Left lobe of liver (tissue), 2 donors: ENCODE measurements around the gene CCL22. TPM values are rescaled to one million over a fixed set of nuclear protein-coding genes. Genes with fewer than 3 reads are reported as not detected.
"Not testable (repeated sequence)": the region's sequence is repeated elsewhere in the genome, so short reads cannot be mapped to it uniquely, and the experiment has no call there.

Source experiments
- ATAC-seq: fragments of 200-7000 bp; cut with Tn5 transposase; one replicate; pipeline ENCODE4 v1.9.1; 2020; ENCODE audit warnings: mild to moderate bottlenecking, moderate library complexity
- DNase-seq: peaks from one replicate; pipeline ENCODE4 v3.0.0-alpha.2; 2020; ENCODE audit warnings: low spot score
- total RNA-seq: library from RNA; stranded (reverse); gene quantifications from one replicate; pipeline ENCODE4 v1.2.1, GENCODE V29; 2021
- donor health status: DM: no; HTN: no; CAD: no; lungs with moderate emphysema.
- donor health status: DM: no; HTN: yes; CAD: no.

The CCL22 gene
- total RNA-seq, 1 donor from 2014 or later: 0.40 TPM

- ATAC-seq: no peak
- no peak for DNase-seq
Measured at GRCh38 chr16:57391300-57391699, 32.7 kb downstream of the CCL22 start.

GRCh38 chr16:57391708-57392107, 33.1 kb downstream of the CCL22 start:
- ATAC-seq (no peak), DNase-seq (no peak)

GRCh38 chr16:57392694-57393093, 34.1 kb downstream of the CCL22 start:
- DNase-seq (no peak), ATAC-seq (no peak)

DNA sequence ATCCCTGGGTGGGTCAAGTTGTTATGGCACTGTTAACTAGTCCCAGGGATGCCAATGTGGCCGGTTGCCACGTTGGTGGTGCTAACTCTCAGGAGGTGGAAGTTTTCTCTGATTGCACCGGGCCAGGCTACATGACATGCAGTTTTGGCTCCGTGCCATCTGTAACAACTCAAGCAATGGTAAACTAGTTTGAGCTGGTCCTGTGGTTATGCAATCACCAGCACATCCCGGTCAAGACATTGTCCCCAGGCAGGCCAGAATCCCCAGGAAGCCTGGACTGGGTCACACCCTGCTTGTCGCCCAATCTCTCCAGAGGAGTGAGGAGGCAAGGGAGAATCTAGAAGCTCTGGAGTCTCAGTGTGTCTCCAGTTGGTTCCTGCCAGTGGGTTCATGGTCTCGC, 35.9 kb downstream of the CCL22 start:
- DNase-seq (no peak), ATAC-seq (no peak)

DNA sequence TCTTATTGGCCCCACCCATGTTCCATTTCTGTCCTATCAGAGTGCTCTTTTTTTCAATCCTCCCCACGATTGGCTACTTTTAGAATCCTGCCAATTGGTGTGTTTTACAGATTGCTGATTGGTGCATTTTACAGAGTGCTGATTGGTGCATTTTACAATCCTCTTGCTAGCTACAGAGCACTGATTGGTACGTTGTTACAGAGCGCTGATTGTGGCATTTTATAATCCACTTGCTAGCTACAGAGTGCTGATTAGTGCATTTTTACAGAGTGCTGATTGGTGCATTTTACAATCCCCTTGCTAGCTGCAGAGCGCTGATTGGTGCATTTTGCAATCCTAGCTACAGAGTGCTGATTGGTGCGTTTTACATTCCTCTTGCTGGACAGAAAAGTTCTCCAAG, 36.4 kb downstream of the CCL22 start:
- DNase-seq: no peak
- ATAC-seq: no peak

GRCh38 chr16:57396786-57397185, 38.2 kb downstream of the CCL22 start:
- ATAC-seq (no peak), DNase-seq (no peak)

DNA sequence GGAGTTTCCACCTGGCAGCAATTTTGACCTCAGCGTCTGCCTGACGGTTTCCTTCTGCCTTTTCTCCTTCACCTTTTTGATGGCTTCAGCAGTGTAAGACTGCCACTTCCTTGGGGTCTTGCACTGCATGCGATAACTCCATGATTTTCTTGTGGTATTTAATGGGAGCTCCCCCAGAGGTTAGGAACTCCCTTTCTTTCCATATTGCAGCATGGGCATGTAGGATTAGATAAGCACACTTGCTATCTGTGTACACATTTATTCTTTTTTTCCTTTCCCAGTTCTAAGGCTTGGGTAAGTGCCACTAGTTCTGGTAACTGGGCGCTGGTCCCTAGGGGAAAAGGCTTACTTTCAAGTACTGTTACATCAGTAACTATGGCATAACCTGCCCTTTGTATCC, 38.9 kb downstream of the CCL22 start:
- ATAC-seq, DNase-seq: not testable (repeated sequence)

- DNase-seq (no peak), ATAC-seq (no peak)
Measured at GRCh38 chr16:57401943-57402640, 43.5 kb downstream of the CCL22 start.

DNA sequence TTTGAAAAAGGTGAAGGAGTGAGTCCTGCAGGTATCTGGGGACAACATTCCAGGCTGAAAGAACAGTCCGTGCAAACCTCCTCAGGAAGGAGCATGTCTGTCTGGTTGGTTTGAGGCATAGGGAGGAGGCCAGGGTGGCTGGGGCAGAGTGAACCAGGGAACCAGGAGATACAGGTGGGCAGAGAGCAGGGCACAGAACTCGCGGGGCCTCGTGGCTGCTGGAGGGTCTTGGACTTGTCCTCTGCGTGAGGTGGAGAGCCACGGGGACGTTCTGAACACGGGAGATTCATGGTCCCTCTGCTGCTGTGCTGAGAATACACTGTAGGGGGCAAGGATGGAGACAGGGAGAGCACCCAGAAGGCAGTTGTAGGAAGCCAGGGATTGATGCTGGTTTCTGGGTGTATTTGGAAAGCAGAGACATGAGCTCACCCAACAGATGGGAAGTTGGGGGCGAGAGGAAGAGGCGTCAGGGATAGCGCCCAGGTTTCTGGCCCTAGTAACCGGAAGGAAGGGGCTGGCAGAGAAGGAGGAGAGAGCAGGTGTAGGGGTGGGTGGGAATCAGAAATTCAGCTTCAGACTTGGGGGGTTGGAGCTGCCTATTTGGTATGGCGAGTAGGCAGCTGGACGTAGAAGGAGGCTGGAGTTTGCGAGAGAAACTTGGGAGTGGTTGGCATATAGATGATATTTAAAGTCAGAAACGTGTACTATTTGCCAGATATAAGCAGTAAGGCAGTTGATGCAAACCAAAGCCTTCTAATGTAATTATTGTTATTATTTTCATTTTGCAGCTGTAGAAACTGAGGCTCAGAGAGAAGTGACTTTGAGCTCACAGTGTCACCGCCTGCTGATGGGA, 45.6 kb downstream of the CCL22 start, which contains the start of gene CCL17:
TSS of gene CCL17 (plus strand) at position 803 of the 853 bp plus-strand sequence. CDS start 9,166 bp downstream, outside the sequence.
- DNase-seq: no peak

GRCh38 chr16:57405097-57405496, 46.5 kb downstream of the CCL22 start:
- ATAC-seq (no peak), DNase-seq (no peak)

More for the DNA sequence above, 45.6 kb downstream of the CCL22 start, which contains the start of gene CCL17:
- ATAC-seq: no peak

- DNase-seq (no peak), ATAC-seq (peak; percentile 25)
Measured at GRCh38 chr16:57406881-57407280, 48.3 kb downstream of the CCL22 start.

DNA sequence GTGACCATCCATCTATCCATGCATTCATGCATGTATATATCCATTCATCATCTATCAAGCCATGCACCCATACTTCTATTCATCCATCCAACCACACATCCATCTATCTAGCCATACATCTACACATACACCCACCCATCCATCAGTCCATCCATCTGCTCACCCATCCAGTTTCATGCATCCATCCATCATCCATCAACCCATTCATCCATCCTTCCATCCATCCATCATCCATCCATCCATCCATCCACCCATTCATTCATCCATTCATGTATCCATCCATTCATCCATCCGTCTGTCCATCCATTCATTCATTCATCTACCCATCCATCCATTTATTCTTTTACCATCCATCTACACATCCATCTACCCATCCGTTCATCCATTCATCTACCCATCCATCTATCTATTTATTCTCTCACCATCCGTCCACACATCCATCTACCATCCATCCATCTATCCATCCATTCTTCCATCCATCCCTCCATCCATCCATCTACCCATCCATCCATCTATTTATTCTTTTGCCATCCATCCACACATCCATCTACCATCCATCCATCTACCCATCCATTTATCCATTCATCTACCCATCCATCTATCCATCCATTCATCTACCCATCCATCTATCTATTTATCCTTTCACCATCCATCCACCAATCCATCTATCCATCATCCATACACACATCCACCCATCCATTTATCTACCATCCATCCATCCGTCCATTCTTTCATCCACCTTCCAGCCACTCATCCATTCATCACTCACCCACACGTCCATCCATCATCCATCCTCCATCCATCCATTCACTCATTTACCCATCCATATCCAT, 49.2 kb downstream of the CCL22 start:
- ATAC-seq: no peak
- no peak for DNase-seq

DNA sequence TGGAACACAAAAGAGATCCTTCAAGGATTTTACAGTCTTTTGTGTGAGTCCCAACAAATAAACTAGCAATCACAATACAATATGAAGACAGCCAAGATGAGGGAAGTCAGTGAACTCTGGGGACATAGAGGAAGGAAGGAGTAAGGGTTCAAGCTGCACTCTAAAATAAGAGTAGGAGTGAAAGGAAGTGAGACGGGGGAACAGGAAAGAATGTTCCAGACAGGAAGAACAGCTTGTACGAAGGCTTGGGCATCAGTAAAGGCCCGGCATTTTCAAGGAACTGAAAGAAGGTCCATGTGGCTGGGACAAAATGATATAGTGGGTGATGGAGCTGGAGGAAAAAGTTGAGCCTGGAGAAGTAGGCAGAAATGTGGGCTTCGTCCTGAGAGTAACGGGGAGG, 50.5 kb downstream of the CCL22 start:
- ATAC-seq: peak; percentile 58
- no peak for DNase-seq

DNA sequence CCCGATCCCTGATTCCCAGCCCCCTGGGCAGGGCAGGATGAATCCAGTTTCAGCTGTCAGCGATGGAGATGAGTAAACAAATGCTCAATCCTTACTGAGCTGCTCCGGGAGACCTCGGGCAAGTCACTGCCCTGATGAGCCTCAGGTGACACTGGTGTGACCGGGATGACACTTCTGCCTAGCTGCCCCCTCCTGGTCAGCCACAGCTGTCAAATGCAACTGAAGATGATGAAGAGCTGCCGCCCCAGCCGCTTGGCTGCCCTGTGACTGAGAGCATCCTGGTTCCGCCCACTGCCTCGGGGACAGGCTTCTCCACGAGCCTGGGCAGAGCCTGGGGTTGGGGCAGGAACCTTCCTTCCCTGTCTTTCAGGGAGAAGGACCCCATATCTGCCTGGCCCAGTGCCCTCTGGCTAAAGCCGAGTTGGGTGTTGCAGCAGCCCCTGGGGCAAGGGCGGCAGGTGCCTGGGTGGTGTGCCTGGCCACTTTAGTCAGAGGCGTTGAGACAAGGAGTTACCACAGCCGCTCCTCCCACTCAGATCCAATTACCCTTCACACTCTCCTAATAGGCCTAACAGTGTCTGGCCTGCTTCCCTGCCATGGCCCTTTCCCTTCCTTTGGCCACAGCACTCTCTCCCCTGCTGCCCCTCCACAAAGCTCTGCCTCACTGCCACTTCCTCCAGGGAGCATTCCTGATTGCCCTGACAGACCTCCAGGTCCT, 51.4 kb downstream of the CCL22 start:
- ATAC-seq: no peak

DNA sequence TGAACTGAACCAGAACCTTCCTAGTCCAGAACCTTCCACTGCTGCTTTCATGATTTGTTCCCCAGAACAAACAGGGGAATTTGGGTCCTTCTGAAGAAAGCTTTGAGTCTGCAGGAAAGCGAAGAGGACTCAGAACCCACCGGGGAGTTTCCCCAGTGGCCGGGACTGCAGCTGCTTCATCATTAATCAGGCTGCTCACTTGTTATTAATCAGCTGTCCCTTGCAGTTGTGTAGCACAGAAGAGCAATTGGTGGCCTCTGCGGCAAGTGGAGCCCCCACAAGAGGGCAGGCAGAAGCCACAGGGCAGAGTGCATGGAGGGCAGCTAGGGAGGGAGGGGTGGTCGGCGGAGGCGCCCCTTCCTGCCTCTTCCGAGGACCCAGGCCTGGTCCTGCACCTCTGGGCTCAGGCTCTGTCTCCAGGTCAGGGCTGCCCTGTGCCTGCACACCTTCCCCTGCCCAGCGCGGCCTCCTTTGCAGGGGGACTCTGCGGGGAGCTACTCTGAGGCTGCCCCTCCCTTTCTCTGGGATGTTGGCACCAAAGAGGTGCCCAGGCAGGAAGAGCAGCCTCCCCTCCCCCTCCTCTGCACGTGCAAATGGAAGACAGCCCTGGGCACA, 52.9 kb downstream of the CCL22 start:
- ATAC-seq: no peak
- DNase-seq: no peak

More for the DNA sequence above, 51.4 kb downstream of the CCL22 start:
- no peak for DNase-seq

DNA sequence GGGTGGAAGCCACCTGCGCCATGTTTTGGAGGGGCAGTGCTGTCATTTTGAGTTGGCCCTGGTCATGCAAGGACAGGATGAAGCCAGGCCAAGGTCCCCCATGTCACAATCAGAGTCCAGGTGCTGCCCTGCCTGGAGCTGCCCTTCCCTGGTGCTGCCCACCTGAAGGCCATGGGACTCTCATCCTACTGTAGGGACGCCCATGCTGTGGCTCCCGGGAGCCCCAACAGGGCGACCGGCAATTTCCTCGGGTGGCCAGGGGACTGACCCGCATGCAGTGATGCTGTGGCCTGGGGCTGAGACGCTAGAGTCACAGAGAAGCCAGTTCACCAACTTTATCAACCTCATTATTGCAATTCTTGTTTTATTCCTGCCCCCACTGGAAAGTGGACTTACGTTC, 54.0 kb downstream of the CCL22 start:
- DNase-seq: no peak

DNA sequence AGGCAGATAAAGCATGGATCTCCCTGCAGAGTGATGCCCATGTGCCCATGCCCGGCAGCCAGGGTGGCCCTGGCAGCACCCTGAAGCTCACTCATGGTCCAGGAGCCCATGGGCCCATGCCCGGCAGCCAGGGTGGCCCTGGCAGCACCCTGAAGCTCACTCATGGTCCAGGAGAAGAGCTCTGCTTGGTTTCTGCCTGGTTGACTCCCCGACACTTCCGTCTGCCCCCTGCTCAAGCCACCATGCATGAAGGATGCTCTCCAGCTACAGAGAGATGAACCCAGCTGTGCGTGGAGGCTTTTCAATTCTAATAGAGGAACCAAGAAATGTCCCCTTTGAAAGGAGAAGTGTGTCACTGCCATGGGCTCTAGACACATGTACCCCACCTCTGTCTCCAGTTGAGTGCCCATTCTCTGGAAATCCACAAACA, 54.7 kb downstream of the CCL22 start:
- DNase-seq (no peak), ATAC-seq (no peak)

More for the DNA sequence above, 54.0 kb downstream of the CCL22 start:
- ATAC-seq: no peak

- ATAC-seq: no peak
Measured at GRCh38 chr16:57413733-57414132, 55.1 kb downstream of the CCL22 start.

More at GRCh38 chr16:57413733-57414132, 55.1 kb downstream of the CCL22 start:
- DNase-seq: no peak
